IPS-18c (cell line): ENCODE results near the gene PCDHA1.
"Not testable (repeated sequence)": the region's sequence is repeated elsewhere in the genome, so short reads cannot be mapped to it uniquely, and the experiment has no call there.

Source experiments
- H3K4me3 ChIP-seq: 2 replicates; pipeline ENCODE4 v1.7.0; 2013; ENCODE audit warnings: low read depth, mild to moderate bottlenecking, low read length, moderate library complexity; ENCODE audit not compliant: insufficient read depth
- H3K9me3 ChIP-seq: one replicate; pipeline ENCODE4 v1.6.1; 2013; ENCODE audit warnings: mild to moderate bottlenecking, low read length, moderate library complexity; ENCODE audit not compliant: control insufficient read depth, insufficient read depth

Gene PCDHA1

DNA sequence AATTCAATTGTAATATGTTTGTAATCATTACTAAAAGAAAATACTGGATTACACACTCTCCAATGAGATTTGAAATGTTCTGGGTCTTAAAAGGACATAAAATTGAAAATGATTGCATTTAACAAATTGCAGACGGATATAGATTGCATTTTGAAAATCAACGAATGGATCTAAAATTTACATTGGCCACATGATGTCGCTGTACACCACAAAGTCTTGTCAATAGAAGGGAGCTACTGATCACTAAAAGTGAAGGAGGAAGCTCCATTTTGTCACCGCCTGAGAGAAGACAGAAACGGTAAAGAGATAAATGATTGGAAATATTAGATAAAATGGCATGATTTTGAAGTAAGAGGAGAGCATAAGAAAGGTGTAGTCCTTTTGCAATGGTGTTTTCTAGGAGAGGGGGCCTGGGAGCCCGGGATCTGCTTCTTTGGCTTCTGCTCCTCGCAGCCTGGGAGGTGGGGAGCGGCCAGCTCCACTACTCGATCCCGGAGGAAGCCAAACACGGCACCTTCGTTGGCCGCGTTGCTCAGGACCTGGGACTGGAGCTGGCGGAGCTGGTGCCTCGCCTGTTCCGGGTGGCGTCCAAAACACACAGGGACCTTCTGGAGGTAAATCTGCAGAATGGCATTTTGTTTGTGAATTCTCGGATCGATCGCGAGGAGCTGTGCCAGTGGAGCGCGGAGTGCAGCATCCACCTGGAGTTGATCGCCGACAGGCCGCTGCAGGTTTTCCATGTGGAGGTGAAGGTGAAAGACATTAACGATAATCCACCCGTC lies at the start of gene PCDHA1:
Gene PCDHA1, plus strand, starts transcription at position 236 of the 782 bp plus-strand sequence.
- no peak within 1 kb of the TSS for H3K4me3 ChIP-seq
- peaks cover 5% of the 10 kb centered on the region for H3K9me3 ChIP-seq

GRCh38 chr5:140737486-140737885 lies 48.5 kb upstream of the PCDHA1 start:
- H3K4me3 ChIP-seq: no peak overlapping the region
- H3K9me3 ChIP-seq: peaks cover 2% of the 10 kb centered on the region

- Histone ChIP-seq H3K4me3 (no peak overlapping the region), H3K9me3 (peaks cover 2% of the 10 kb centered on the region)
These were observed 44.0 kb upstream of the PCDHA1 start for GRCh38 chr5:140741967-140742366.

- H3K4me3 ChIP-seq: no peak overlapping the region
- peaks cover 14% of the 10 kb centered on the region for H3K9me3 ChIP-seq
These were observed 32.4 kb upstream of the PCDHA1 start for GRCh38 chr5:140753561-140753960.

- H3K4me3 ChIP-seq: no peak overlapping the region
- peaks cover 15% of the 10 kb centered on the region for H3K9me3 ChIP-seq
These were observed 21.6 kb upstream of the PCDHA1 start for GRCh38 chr5:140764177-140764973.

- H3K9me3 ChIP-seq: peaks cover 15% of the 10 kb centered on the region
- H3K4me3 ChIP-seq: no peak overlapping the region
These were observed 18.5 kb upstream of the PCDHA1 start for GRCh38 chr5:140767444-140767843.

- Histone ChIP-seq H3K4me3 (no peak overlapping the region), H3K9me3 (no peaks in the 10 kb centered on the region)
These were observed 5.4 kb upstream of the PCDHA1 start for GRCh38 chr5:140780512-140780911.

DNA sequence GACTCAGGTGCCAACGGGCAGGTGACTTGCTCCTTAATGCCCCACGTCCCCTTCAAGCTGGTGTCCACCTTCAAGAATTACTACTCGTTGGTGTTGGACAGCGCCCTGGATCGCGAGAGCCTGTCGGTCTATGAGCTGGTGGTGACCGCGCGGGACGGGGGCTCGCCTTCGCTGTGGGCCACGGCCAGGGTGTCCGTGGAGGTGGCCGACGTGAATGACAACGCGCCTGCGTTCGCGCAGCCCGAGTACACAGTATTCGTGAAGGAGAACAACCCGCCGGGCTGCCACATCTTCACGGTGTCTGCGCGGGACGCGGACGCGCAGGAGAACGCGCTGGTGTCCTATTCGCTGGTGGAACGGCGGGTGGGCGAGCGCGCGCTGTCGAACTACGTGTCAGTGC lies 1.5 kb downstream of the PCDHA1 start:
- H3K9me3 ChIP-seq, H3K4me3 ChIP-seq: not testable (repeated sequence)

- H3K9me3 ChIP-seq, H3K4me3 ChIP-seq: not testable (repeated sequence)
These were observed 2.0 kb downstream of the PCDHA1 start for GRCh38 chr5:140787849-140788504.

GRCh38 chr5:140791089-140791488 lies 5.1 kb downstream of the PCDHA1 start:
- Histone ChIP-seq H3K4me3 (no peak overlapping the region), H3K9me3 (peaks cover 5% of the 10 kb centered on the region)

DNA sequence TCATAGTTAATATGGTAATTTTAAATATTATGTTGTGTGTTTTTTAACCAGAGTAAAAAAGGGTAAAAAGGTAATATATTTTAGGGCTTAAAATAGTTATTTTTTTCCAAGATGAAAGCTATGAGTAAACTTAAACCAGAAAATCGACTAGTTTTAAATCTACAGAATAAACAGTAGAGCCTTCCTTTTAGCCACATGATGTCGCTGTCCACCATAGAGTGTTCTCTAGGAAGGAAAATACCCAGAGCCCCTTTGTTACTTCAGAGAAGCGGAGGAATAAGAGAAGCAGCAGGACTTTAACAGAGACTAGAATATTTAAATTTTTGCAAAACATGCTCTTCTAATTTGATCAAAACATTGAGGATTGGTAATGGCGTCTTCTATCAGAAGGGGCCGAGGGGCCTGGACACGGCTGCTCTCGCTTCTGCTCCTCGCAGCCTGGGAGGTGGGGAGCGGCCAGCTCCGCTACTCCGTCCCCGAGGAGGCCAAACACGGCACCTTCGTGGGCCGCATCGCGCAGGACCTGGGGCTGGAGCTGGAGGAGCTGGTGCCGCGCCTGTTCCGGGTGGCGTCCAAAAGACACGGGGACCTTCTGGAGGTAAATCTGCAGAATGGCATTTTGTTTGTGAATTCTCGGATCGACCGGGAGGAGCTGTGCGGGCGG lies 8.8 kb downstream of the PCDHA1 start, which contains the start of gene PCDHA2:
Gene PCDHA2, plus strand, starts transcription at position 258 of the 664 bp plus-strand sequence.
- H3K4me3 ChIP-seq: peak within 1 kb of the TSS; percentile 49
- H3K9me3 ChIP-seq: no peaks in the 10 kb centered on the region

- peak overlapping the region; percentile 49; the same call in 1 of the 2 replicates for H3K4me3 ChIP-seq
- no peaks in the 10 kb centered on the region for H3K9me3 ChIP-seq
These were observed 9.3 kb downstream of the PCDHA1 start for GRCh38 chr5:140795259-140795641.

DNA sequence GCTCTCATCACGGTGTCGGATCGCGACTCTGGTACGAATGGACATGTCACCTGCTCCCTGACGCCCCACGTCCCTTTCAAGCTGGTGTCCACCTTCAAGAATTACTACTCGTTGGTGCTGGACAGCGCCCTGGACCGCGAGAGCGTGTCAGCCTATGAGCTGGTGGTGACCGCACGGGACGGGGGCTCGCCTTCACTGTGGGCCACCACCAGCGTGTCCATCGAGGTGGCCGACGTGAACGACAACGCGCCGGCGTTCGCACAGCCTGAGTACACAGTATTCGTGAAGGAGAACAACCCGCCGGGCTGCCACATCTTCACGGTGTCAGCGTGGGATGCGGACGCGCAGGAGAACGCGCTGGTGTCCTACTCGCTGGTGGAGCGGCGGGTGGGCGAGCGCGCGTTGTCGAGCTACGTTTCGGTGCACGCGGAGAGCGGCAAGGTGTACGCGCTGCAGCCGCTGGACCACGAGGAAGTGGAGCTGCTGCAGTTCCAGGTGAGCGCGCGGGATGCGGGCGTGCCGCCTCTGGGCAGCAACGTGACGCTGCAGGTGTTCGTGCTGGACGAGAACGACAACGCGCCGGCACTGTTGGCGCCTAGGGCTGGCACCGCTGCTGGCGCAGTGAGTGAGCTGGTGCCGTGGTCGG lies 10.3 kb downstream of the PCDHA1 start:
- not testable (repeated sequence) for H3K9me3 ChIP-seq, H3K4me3 ChIP-seq

DNA sequence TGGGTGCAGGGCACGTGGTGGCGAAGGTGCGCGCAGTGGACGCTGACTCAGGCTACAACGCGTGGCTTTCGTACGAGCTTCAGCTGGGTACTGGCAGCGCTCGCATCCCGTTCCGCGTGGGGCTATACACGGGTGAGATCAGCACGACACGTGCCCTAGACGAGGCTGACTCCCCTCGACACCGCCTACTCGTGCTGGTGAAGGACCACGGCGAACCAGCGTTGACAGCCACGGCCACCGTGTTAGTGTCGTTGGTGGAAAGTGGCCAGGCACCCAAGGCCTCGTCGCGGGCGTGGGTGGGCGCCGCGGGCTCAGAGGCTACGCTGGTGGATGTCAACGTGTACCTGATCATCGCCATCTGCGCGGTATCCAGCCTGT lies 10.8 kb downstream of the PCDHA1 start:
- Histone ChIP-seq H3K9me3 (no peaks in the 10 kb centered on the region), H3K4me3 (no peak overlapping the region)

DNA sequence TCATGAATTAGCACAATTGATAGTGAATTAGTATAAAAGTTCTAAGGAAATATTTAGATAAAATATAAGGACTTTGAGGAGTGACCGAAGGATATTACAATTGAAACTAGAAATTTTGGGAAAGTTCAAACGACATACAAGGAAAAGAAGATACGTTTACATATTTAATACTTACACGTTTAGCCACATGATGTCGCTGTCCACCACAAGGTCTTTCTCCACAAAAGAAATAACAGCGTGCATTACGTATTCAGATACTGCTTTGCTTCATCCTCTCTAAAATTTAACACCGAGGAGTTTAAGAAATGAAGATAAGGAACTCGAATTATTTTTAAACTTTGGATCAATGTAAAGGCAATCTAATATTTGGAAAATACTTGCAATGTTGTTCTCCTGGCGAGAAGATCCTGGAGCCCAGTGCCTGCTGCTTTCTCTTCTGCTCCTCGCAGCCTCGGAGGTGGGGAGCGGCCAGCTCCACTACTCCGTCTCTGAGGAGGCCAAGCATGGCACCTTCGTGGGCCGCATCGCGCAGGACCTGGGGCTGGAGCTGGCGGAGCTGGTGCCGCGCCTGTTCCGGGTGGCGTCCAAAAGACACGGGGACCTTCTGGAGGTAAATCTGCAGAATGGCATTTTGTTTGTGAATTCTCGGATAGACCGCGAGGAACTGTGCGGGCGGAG lies 15.0 kb downstream of the PCDHA1 start, which contains the start of gene PCDHA3:
Gene PCDHA3, plus strand, starts transcription at position 242 of the 678 bp plus-strand sequence.
- Histone ChIP-seq H3K4me3 (no peak within 1 kb of the TSS), H3K9me3 (no peaks in the 10 kb centered on the region)

DNA sequence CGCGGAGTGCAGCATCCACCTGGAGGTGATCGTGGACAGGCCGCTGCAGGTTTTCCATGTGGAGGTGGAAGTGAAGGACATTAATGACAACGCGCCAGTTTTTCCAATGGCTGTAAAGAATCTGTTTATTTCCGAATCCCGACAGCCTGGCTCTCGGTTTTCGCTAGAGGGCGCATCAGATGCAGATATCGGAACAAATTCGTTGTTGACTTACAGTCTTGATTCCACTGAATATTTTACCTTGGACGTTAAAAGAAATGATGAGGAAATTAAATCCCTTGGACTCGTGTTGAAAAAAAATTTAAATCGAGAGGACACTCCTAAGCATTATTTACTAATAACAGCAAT lies 15.5 kb downstream of the PCDHA1 start:
- H3K9me3 ChIP-seq: no peaks in the 10 kb centered on the region
- H3K4me3 ChIP-seq: no peak overlapping the region
